ENCODE data around the gene REXO1.

REXO1 gene

DNA sequence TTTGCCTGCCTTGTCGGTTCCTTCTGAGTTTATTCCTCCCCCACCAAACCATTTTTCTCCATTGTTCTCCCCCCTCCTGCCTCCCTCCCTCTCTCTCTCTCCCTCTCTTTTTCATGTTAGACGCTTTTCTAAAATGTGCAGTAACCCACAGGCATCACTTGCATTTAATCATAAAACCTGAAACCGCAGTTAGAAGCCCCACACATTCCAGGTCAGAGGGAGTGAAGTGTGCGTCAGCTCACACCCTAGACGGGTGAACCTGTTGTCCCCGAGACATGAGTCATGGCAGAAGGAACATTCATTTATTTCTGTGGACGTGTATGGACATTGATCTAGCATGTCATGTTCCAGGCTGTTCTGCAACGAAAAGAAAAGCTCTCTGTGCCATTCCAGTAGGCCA, 75.1 kb downstream of the REXO1 start:
- Mint-ChIP-seq H3K9me3 (peaks cover 28% of the 10 kb centered on the region), H3K27me3 (peaks cover 95% of the 10 kb centered on the region), H3K27ac (no peak overlapping the region), H3K36me3 (ENCODE audit: low read depth) (no peaks in the 10 kb centered on the region), H3K4me3 (no peak overlapping the region), H3K4me1 (ENCODE audit: low read depth) (peaks cover 6% of the 10 kb centered on the region)
- intact Hi-C loops (cut with micrococcal nuclease) = no loop called here

DNA sequence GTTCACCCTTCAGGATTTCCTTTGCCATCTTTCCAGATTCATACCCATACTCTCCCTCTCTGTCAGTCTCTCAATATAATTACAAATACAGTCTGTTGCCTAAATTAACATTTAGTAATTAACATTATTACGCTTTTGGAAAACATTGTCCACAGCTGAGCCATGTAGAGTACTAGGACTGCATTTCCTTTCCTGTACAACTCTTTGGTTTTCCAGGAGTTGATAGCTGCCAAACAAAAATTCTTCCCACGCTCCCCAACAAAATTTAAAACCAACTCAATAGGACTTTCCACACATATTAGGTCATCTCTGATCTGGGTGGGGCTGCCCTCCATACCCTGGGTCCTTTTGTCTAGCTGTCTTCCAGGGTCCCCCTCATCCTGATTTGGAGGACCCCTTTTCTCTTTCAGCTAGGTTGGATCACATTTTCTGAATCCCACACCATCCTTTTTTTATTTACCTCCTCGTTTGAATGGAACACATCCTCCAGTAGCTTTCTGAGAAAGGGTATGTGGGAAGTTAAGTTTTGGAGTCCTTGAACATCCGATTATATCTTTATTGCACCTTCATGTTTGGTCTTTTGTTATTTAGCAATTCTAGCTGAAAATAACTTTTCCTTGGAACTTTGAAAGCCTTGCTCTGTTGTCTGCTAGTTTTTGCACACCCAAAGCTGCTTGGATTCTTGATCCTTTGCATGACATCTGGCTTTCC, 77.3 kb downstream of the REXO1 start:
- intact Hi-C loops (cut with micrococcal nuclease) = no loop called here
- no peak overlapping the region for H3K27ac Mint-ChIP-seq

DNA sequence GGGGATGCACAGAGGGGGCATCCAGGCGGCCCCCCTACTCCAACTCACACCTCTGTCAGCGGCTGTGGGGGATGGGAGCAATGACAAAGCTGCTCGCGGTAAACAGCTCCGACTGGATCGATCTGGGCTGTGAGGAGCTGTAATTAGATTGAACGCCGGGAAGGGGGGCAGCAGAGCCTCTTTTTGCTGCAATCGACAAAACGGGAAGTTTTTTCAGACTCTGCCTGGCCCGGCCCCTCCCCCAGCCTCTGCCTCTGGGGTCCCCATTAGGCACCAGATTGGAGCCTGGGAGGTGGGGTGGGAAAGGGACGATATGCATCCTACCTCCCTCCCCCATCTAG, 78.7 kb downstream of the REXO1 start:
- intact Hi-C loops (cut with micrococcal nuclease) = loop anchor here (5.0 kb wide), 1 partner anchor 222 kb away; no protein-coding TSS in a partner anchor
- peaks cover 13% of the 10 kb centered on the region for H3K4me1 Mint-ChIP-seq (ENCODE audit: low read depth)
- no peak overlapping the region for H3K4me3 Mint-ChIP-seq
- H3K27ac Mint-ChIP-seq = no peak overlapping the region
- peaks cover 97% of the 10 kb centered on the region for H3K27me3 Mint-ChIP-seq
- H3K36me3 Mint-ChIP-seq (ENCODE audit: low read depth) = no peaks in the 10 kb centered on the region
- peaks cover 22% of the 10 kb centered on the region for H3K9me3 Mint-ChIP-seq

More for the DNA sequence above, 77.3 kb downstream of the REXO1 start:
- Mint-ChIP-seq H3K4me1 (ENCODE audit: low read depth) (peaks cover 13% of the 10 kb centered on the region), H3K4me3 (no peak overlapping the region), H3K36me3 (ENCODE audit: low read depth) (no peaks in the 10 kb centered on the region), H3K27me3 (peaks cover 95% of the 10 kb centered on the region), H3K9me3 (peaks cover 28% of the 10 kb centered on the region)

DNA sequence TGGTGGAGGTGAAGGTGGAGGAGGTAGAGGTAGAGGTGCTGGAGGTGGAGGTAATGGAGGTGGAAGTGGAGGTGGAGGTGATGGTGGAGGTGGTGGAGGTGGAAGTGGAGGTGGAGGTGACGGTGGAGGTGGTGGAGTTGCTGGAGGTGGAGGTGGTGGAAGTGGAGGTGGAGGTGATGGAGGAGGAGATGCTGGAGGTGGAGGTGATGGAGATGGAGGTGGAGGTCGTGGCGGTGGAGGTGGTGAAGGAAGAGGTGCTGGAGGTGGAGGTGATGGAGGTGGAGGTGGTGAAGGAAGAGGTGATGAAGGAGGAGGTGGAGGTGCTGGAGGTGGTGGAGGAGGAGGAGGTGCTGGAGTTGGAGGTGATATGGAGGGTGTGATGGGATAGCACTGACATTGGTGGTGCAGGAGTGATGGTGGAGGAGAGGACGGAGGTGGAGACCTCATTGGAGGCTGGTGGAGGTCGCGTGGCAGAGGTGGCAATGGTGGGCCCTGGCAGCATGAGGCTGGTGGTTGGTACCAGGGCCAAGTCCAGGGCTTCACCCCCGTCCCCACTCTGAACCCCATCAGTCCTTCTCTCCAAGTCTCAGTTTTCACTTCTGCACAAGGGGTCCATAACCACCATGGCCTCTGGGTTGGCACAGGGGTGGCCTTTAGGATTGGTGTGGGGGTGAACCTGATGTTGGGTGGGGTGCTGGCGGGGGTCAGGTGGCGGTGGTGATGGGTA, 79.2 kb downstream of the REXO1 start:
- Mint-ChIP-seq H3K27me3 (peaks cover 97% of the 10 kb centered on the region), H3K4me1 (ENCODE audit: low read depth) (peaks cover 13% of the 10 kb centered on the region), H3K27ac (no peak overlapping the region), H3K9me3 (peaks cover 19% of the 10 kb centered on the region), H3K36me3 (ENCODE audit: low read depth) (no peaks in the 10 kb centered on the region), H3K4me3 (no peak overlapping the region)
- intact Hi-C loops (cut with micrococcal nuclease) = loop anchor here (5.0 kb wide), 1 partner anchor 222 kb away; no protein-coding TSS in a partner anchor

DNA sequence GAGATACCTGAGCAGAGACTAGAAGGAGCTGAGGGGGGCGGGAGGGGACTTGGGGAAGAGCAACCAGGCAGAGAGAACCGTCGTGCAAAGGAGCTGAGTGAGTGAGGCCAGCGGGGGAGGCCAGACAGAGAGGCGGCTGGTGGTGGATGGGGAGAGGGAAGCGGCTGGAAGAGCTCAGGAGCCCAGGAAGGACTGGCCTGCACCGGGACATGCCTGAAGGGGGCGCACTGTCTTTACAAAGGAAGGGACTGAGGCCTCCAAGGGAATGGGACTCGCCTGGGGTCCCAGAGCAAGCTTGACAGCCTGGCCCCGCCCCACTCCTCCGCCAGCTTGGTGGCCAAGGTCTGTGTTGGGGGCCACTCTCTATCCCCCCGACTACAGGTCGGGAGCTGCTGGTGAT, 80.0 kb downstream of the REXO1 start:
- H3K27me3 Mint-ChIP-seq = peaks cover 97% of the 10 kb centered on the region
- intact Hi-C loops (cut with micrococcal nuclease) = loop anchor here (5.0 kb wide), 1 partner anchor 221 kb away; no protein-coding TSS in a partner anchor

DNA sequence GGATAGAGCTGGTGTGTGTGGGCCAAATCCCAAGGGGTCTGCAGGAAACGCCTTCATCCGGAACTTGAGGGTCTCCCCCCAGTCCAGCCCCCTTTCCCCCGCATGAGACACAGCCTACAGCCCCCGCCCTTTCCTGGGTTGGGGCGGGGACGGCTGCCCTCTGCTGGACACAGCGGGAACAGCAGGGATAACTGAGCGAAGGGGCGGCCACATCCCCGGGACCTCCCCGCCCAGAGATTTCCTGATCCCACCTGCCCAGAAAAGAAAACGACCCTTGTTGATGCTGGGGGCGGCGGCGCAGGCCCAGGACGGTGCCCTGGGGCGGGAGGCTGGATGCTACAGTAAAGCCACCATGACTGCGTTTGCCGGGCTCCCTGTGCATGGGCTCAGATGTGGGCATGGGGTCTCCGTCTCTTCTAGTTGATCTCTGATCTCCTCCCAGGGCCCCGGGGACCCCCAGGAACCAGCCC, 80.8 kb downstream of the REXO1 start:
- intact Hi-C loops (cut with micrococcal nuclease) = loop anchor here (2.0 to 5.0 kb wide), 2 partner anchors 95 to 220 kb away; no protein-coding TSS in a partner anchor
- Mint-ChIP-seq H3K27ac (no peak overlapping the region), H3K4me1 (ENCODE audit: low read depth) (peaks cover 13% of the 10 kb centered on the region), H3K9me3 (peaks cover 19% of the 10 kb centered on the region), H3K4me3 (no peak overlapping the region), H3K27me3 (peaks cover 98% of the 10 kb centered on the region), H3K36me3 (ENCODE audit: low read depth) (no peaks in the 10 kb centered on the region)

More for the DNA sequence above, 80.0 kb downstream of the REXO1 start:
- H3K4me1 Mint-ChIP-seq (ENCODE audit: low read depth) = peaks cover 13% of the 10 kb centered on the region
- H3K9me3 Mint-ChIP-seq = peaks cover 19% of the 10 kb centered on the region
- no peak overlapping the region for H3K4me3 Mint-ChIP-seq
- H3K27ac Mint-ChIP-seq = no peak overlapping the region
- no peaks in the 10 kb centered on the region for H3K36me3 Mint-ChIP-seq (ENCODE audit: low read depth)

DNA sequence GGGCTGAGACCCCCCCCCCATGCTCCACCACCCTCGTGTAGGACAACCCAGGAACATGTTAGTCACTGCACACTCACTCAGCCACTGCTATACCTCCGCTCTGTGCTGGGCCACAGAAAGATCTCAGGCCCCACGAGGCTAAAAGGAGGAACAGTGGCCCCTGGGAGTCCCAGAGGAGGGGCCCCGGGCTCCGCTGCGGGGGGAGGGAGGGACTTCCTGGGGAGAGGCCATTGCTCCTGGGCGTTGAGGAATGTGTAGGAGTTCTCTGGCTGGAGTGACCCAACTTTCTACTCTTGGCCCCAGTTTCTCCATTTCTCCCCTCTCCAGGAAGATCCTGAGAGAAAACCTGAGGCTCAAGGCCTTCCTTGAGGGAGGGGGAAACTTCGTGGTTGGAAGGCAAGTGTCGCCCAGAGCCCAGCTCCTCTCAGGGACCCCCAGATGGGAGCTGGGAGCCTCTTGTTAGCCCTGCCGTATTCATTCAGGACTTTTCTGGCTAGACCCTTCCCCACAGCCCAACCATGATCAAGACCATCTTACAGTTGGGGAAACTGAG, 81.4 kb downstream of the REXO1 start:
- intact Hi-C loops (cut with micrococcal nuclease) = loop anchor here (2.0 to 5.0 kb wide), 2 partner anchors 94 to 220 kb away; no protein-coding TSS in a partner anchor
- H3K4me1 Mint-ChIP-seq (ENCODE audit: low read depth) = peaks cover 13% of the 10 kb centered on the region
- H3K27me3 Mint-ChIP-seq = peaks cover 98% of the 10 kb centered on the region

DNA sequence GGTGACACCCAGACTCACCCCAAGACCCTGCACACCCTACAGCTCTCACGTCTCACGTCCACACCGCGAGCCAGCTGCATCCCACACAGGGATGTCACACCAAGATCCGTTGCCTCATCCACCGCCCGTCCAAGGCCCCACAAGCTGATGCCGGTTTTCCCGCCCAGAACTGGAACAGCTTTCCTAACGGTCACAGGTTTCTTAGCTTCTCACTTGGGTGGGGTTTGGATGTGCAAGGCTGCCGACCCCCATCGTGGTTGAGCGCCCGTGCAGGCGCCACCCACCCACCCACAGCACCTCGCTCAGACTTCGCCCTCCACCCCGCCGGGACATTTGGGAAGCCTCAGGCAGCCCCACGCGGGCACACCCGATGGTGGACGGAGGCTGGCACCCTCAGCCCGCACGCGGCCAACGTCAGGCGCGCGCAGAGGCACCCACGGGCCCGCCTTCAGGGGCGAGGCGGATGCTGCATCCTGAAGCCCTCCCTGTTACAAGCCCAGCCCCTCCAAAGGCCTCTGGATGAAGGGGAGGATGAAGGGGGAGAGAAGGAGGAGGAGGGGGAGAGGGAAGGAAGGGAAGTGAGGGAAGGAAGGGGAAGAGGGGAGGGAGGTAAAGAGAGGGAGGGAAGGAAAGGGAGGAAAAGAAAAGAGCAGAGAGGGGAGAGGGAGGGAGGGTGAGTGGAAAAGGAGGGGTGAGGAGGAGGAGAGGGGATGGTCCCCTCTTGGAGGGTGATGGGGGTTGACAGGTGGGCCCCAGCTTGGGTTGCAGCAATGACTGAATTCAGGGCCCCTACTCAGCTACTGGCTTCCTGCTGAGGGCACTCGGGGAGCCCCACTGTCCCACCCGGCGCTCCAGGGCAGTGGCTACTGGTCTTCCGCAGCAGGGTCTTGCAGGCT, 82.1 kb downstream of the REXO1 start:
- Mint-ChIP-seq H3K4me3 (no peak overlapping the region), H3K27ac (no peak overlapping the region), H3K4me1 (ENCODE audit: low read depth) (peaks cover 13% of the 10 kb centered on the region), H3K36me3 (ENCODE audit: low read depth) (no peaks in the 10 kb centered on the region), H3K27me3 (peaks cover 100% of the 10 kb centered on the region), H3K9me3 (peaks cover 12% of the 10 kb centered on the region)
- intact Hi-C loops (cut with micrococcal nuclease) = loop anchor here (2.0 to 5.0 kb wide), 2 partner anchors 93 to 219 kb away; no protein-coding TSS in a partner anchor

More for the DNA sequence above, 81.4 kb downstream of the REXO1 start:
- no peaks in the 10 kb centered on the region for H3K36me3 Mint-ChIP-seq (ENCODE audit: low read depth)
- H3K4me3 Mint-ChIP-seq = no peak overlapping the region
- no peak overlapping the region for H3K27ac Mint-ChIP-seq
- peaks cover 19% of the 10 kb centered on the region for H3K9me3 Mint-ChIP-seq

Measured in dendritic cell treated with granulocyte-macrophage colony-stimulating factor and Interleukin-4, amounts not matched to agents 40 ng/mL and 50 ng/mL, for 4 days (primary cell).